IMR-90 (cell line): ENCODE measurements around the gene KLHL30. TPM values are rescaled to one million over a fixed set of nuclear protein-coding genes. Genes with fewer than 3 reads are reported as not detected.

Experiments
- ATAC-seq: fragments of 200-7000 bp; cut with Tn5 transposase; 2 replicates; pipeline ENCODE4 v1.9.1; 2020; ENCODE audit warnings: low read depth, mild to moderate bottlenecking, moderate library complexity
- BruUV-seq: library from RNA; stranded (reverse); fragments of 400-500 nt; replicated peaks from 2 replicates; lab custom pipeline; 2021; lab: Mats Ljungman, UMichigan
- CTCF ChIA-PET: fragments of 300-600 bp; formaldehyde crosslinking; extraction: SDS; loops from one replicate; lab custom pipeline; 2021; ENCODE audit warnings: antibody characterized with exemption; lab: Yijun Ruan, JAX
- POLR2A ChIA-PET: fragments of 300-600 bp; sonication (Branson Sonifier 250); formaldehyde crosslinking; loops from one replicate; lab custom pipeline; 2022; ENCODE audit warnings: antibody characterized with exemption; ENCODE audit not compliant: unreplicated experiment; lab: Charles Lee
- DNase-seq: peaks from one replicate; pipeline ENCODE4 v3.0.0; 2013
- H2AFZ ChIP-seq: replicated peaks from 2 replicates; pipeline ENCODE3; 2013; ENCODE audit warnings: low read length, mild to moderate bottlenecking; ENCODE audit not compliant: poor library complexity
- H2AK5ac ChIP-seq: 2 replicates; pipeline ENCODE4 v1.6.1; 2013; ENCODE audit warnings: low read depth, low read length, inconsistent platforms
- H2AK9ac ChIP-seq: replicated peaks from 2 replicates; pipeline ENCODE3; 2013; ENCODE audit warnings: mild to moderate bottlenecking, low read depth, low read length, moderate library complexity; ENCODE audit not compliant: poor library complexity
- H2BK120ac ChIP-seq: 2 replicates; pipeline ENCODE4 v1.6.1; 2013; ENCODE audit warnings: low read depth, low read length, inconsistent platforms
- H2BK15ac ChIP-seq: 3 replicates; pipeline ENCODE4 v1.6.1; 2013; ENCODE audit warnings: low read depth, low read length, inconsistent platforms
- H2BK20ac ChIP-seq: 2 replicates; pipeline ENCODE4 v1.6.1; 2013; ENCODE audit warnings: low read depth, mild to moderate bottlenecking, inconsistent platforms, low read length, moderate library complexity
- H2BK5ac ChIP-seq: 2 replicates; pipeline ENCODE4 v1.6.1; 2013; ENCODE audit warnings: mild to moderate bottlenecking, low read depth, low read length, inconsistent platforms; ENCODE audit not compliant: poor library complexity, severe bottlenecking
- H3K14ac ChIP-seq: replicated peaks from 2 replicates; pipeline ENCODE4 v1.6.1; 2013; ENCODE audit warnings: low read depth, low read length, inconsistent platforms
- H3K18ac ChIP-seq: 2 replicates; pipeline ENCODE4 v1.6.1; 2013; ENCODE audit warnings: low read depth, low read length, control low read depth
- H3K23ac ChIP-seq: 2 replicates; pipeline ENCODE4 v1.6.1; 2013; ENCODE audit warnings: low read depth, low read length, inconsistent platforms
- H3K27ac ChIP-seq: 2 replicates; pipeline ENCODE4 v1.5.1; 2013; ENCODE audit warnings: mild to moderate bottlenecking, control low read depth, low read length; ENCODE audit not compliant: insufficient read depth
- H3K27me3 ChIP-seq: 2 replicates; pipeline ENCODE4 v1.6.1; 2013; ENCODE audit warnings: low read length; ENCODE audit not compliant: control insufficient read depth, insufficient read depth
- H3K36me3 ChIP-seq: 2 replicates; pipeline ENCODE4 v1.6.1; 2013; ENCODE audit warnings: low read length, mixed read lengths; ENCODE audit not compliant: control insufficient read depth, insufficient read depth
- H3K4ac ChIP-seq: 2 replicates; pipeline ENCODE4 v1.6.1; 2013; ENCODE audit warnings: low read depth, low read length, inconsistent platforms
- H3K4me1 ChIP-seq: 2 replicates; pipeline ENCODE4 v1.6.1; 2013; ENCODE audit warnings: low read length, mixed read lengths; ENCODE audit not compliant: control insufficient read depth, insufficient read depth
- H3K4me2 ChIP-seq: 2 replicates; pipeline ENCODE4 v1.6.1; 2013; ENCODE audit warnings: low read depth, mild to moderate bottlenecking, control low read depth, low read length, moderate library complexity
- H3K4me3 ChIP-seq: 2 replicates; pipeline ENCODE4 v1.5.1; 2013; ENCODE audit warnings: low read depth, mild to moderate bottlenecking, control low read depth, low read length, moderate library complexity; ENCODE audit not compliant: insufficient read depth
- H3K56ac ChIP-seq: 2 replicates; pipeline ENCODE4 v1.6.1; 2013; ENCODE audit warnings: low read length, inconsistent platforms; ENCODE audit not compliant: insufficient read depth; ENCODE audit errors: extremely low read depth
- H3K79me1 ChIP-seq, 2 experiments: 2 replicates each; pipeline ENCODE4 v1.6.1; 2013; ENCODE audit warnings: low read length in 2 of 2, inconsistent platforms in 1 of 2, low read depth in 1 of 2
- H3K9ac ChIP-seq: 2 replicates; pipeline ENCODE4 v1.6.1; 2013; ENCODE audit warnings: low read depth, low read length, control low read depth
- H3K9me1 ChIP-seq: 2 replicates; pipeline ENCODE4 v1.6.1; 2013; ENCODE audit warnings: low read length, inconsistent platforms; ENCODE audit not compliant: insufficient read depth
- H3K9me3 ChIP-seq: 2 replicates; pipeline ENCODE4 v1.6.1; 2013; ENCODE audit warnings: low read length; ENCODE audit not compliant: control insufficient read depth, insufficient read depth
- H4K20me1 ChIP-seq: 2 replicates; pipeline ENCODE4 v1.6.1; 2013; ENCODE audit warnings: low read length, inconsistent platforms; ENCODE audit not compliant: insufficient read depth
- H4K5ac ChIP-seq: 2 replicates; pipeline ENCODE4 v1.6.1; 2013; ENCODE audit warnings: mild to moderate bottlenecking, low read depth, low read length, control low read depth
- H4K8ac ChIP-seq, 2 experiments: 2 replicates each; pipeline ENCODE4 v1.6.1; 2013; ENCODE audit warnings: low read depth in 2 of 2, low read length in 2 of 2, control low read depth in 1 of 2, inconsistent platforms in 1 of 2
- H4K91ac ChIP-seq: 2 replicates; pipeline ENCODE4 v1.6.1; 2013; ENCODE audit warnings: low read depth, low read length, inconsistent platforms; ENCODE audit not compliant: insufficient read depth
- BHLHE40 ChIP-seq: fragments of 150-350 bp; IDR thresholded peaks from 2 replicates; pipeline ENCODE4 v1.6.1; 2016; ENCODE audit warnings: mild to moderate bottlenecking, low read depth, low read length
- MAFK ChIP-seq: IDR thresholded peaks from 2 replicates; pipeline ENCODE4 v1.6.1; 2012; ENCODE audit warnings: low read depth, low read length, improper control_type of control experiment
- MAZ ChIP-seq: IDR thresholded peaks from 2 replicates; pipeline ENCODE4 v1.6.1; 2012; ENCODE audit warnings: low read depth, mild to moderate bottlenecking, low read length, improper control_type of control experiment, moderate library complexity, borderline replicate concordance
- MXI1 ChIP-seq: IDR thresholded peaks from 2 replicates; pipeline ENCODE4 v1.6.1; 2012; ENCODE audit warnings: low read depth, mild to moderate bottlenecking, low read length, moderate library complexity, borderline replicate concordance
- NFE2L2 ChIP-seq: fragments of 150-350 bp; IDR thresholded peaks from 2 replicates; pipeline ENCODE4 v1.6.1; 2016; ENCODE audit warnings: low read depth, mild to moderate bottlenecking, low read length
- RCOR1 ChIP-seq: IDR thresholded peaks from 2 replicates; pipeline ENCODE4 v1.6.1; 2012; ENCODE audit warnings: mild to moderate bottlenecking, low read length, improper control_type of control experiment; ENCODE audit not compliant: insufficient replicate concordance
- SMC3 ChIP-seq: fragments of 150-350 bp; IDR thresholded peaks from 2 replicates; pipeline ENCODE4 v1.6.1; 2016; ENCODE audit warnings: low read depth, mild to moderate bottlenecking, antibody characterized with exemption, low read length, moderate library complexity
- WGBS, 2 experiments: methylation state at CpG; one replicate each; pipeline versions ENCODE4 v1.1.5 to v1.1.7; 2013; ENCODE audit warnings: missing lambda C conversion rate in 2 of 2; ENCODE audit not compliant: insufficient read length in 1 of 2; ENCODE audit errors: extremely low coverage in 2 of 2; 5-methylcytosine and 5-hydroxymethylcytosine counted together
- dilution Hi-C: fragments of 300-500 bp; cut with HindIII; formaldehyde crosslinking; loops from one replicate; pipeline ENCODE4 v1.14.3; 2018; ENCODE audit warnings: low sequenced_read_pairs; ENCODE audit not compliant: unreplicated experiment
- in situ Hi-C: fragments of 300-500 bp; cut with MboI; formaldehyde crosslinking; loops from 3 replicates; pipeline ENCODE4 v1.14.3; 2019; ENCODE audit warnings: low sequenced_read_pairs, inconsistent platforms, mixed read lengths
- intact Hi-C: fragments of 100-400 bp; cut with micrococcal nuclease; formaldehyde crosslinking; loops from 2 replicates; pipeline ENCODE4 v1.10.0; 2022
- polyA plus RNA-seq, 3 experiments: library from polyadenylated mRNA; depleted of rRNA; stranded (reverse); fragments of >200 nt; gene quantifications; 2 replicates each; pipeline ENCODE4 v1.2.3, GENCODE V29; 2012; ENCODE audit warnings: low replicate concordance in 1 of 3
- total RNA-seq: library from RNA; depleted of rRNA; stranded (reverse); fragments of >200 nt; gene quantifications from 2 replicates; pipeline ENCODE4 v1.2.3, GENCODE V29; 2012
- TF ChIP-seq, protein P1 (sequence below): conservative IDR thresholded peaks from 2 replicates; pipeline ENCODE4 v1.5.1; 2012; ENCODE audit warnings: mild to moderate bottlenecking, low read depth, low read length, improper control_type of control experiment
- TF ChIP-seq, protein P2 (sequence below): fragments of 150-350 bp; IDR thresholded peaks from 2 replicates; pipeline ENCODE4 v1.6.1; 2017; ENCODE audit warnings: mild to moderate bottlenecking, antibody characterized with exemption, low read length, low read depth

Gene KLHL30
- total and polyA plus RNA-seq, 2 of the 4 experiments (the other 2 are of a cell fraction): under 0.01 to 0.03 TPM

DNA sequence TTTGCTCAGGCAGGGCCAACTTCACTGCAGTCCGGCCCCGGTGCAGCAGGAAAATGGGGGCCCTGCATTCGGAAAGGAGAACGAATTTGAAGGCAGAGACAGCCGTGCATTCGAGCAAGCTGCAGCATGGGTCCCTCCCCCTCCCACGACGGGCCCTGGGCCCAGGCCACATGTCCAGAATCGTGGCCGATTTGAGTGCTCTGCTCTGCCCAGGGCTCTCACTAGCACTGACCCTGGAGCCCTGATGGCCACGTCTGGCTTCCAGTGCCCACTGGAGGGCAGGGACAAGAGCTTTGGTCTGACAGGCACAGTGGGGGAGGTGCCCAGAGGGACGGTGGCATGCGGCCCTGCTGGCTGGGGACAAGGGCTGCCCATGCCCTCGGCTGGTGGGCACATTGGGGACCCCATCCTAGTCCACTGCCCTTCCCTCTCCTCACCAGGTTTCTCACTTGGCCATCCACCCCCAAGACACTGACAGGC lies 14.4 kb upstream of the KLHL30 start:
- H3K27me3 ChIP-seq: peaks cover 27% of the 10 kb centered on the region
- no peak overlapping the region for H2AK5ac ChIP-seq
- no peaks in the 10 kb centered on the region for H3K9me3 ChIP-seq
- no peak overlapping the region for H2BK120ac ChIP-seq
- peaks cover 5% of the 10 kb centered on the region; the same call in 1 of the 2 replicates for H3K9me1 ChIP-seq
- BruUV-seq: no TSS peak
- no peak overlapping the region for H4K8ac ChIP-seq
- H2BK20ac ChIP-seq: no peak overlapping the region
- intact Hi-C loops (loop anchor here (5.0 kb wide), 1 partner anchor 267 kb away; the partner anchor contains the start of gene RAMP1), in situ Hi-C loops (no loop called here), dilution Hi-C loops (no loop called here)
- H2BK15ac ChIP-seq: no peak overlapping the region
- DNase-seq: no peak
- no peak overlapping the region for H3K4me2 ChIP-seq
- ATAC-seq: no peak
- H3K4me1 ChIP-seq: peaks cover 10% of the 10 kb centered on the region
- H3K23ac ChIP-seq: no peak overlapping the region
- H3K36me3 ChIP-seq: no peaks in the 10 kb centered on the region
- H3K9ac ChIP-seq: no peak overlapping the region
- H3K56ac ChIP-seq: no peak overlapping the region
- H3K4me3 ChIP-seq: no peak overlapping the region
- no peak overlapping the region for H3K4ac ChIP-seq
- H2BK5ac ChIP-seq: no peak overlapping the region
- POLR2A ChIA-PET: no interaction called here
- no peak overlapping the region for H4K5ac ChIP-seq
- TF ChIP-seq MAZ (no peak), MXI1 (no peak), RCOR1 (no peak), MAFK (no peak), SMC3 (no peak), NFE2L2 (no peak), BHLHE40 (no peak)
- TF ChIP-seq, protein P1, sequence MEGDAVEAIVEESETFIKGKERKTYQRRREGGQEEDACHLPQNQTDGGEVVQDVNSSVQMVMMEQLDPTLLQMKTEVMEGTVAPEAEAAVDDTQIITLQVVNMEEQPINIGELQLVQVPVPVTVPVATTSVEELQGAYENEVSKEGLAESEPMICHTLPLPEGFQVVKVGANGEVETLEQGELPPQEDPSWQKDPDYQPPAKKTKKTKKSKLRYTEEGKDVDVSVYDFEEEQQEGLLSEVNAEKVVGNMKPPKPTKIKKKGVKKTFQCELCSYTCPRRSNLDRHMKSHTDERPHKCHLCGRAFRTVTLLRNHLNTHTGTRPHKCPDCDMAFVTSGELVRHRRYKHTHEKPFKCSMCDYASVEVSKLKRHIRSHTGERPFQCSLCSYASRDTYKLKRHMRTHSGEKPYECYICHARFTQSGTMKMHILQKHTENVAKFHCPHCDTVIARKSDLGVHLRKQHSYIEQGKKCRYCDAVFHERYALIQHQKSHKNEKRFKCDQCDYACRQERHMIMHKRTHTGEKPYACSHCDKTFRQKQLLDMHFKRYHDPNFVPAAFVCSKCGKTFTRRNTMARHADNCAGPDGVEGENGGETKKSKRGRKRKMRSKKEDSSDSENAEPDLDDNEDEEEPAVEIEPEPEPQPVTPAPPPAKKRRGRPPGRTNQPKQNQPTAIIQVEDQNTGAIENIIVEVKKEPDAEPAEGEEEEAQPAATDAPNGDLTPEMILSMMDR: no peak
- TF ChIP-seq, protein P2, sequence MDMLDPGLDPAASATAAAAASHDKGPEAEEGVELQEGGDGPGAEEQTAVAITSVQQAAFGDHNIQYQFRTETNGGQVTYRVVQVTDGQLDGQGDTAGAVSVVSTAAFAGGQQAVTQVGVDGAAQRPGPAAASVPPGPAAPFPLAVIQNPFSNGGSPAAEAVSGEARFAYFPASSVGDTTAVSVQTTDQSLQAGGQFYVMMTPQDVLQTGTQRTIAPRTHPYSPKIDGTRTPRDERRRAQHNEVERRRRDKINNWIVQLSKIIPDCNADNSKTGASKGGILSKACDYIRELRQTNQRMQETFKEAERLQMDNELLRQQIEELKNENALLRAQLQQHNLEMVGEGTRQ: no peak
- 65% methylated on average over 7 of the region's 14 CpGs; no CpG with 5 or more reads in 1 of the 2 experiments for WGBS, 2 experiments
- H4K91ac ChIP-seq: no peak overlapping the region
- CTCF ChIA-PET: no interaction called here
- H3K79me1 ChIP-seq: no peaks in the 10 kb centered on the region
- H2AFZ ChIP-seq: no peak overlapping the region
- no peak overlapping the region for H3K27ac ChIP-seq
- no peak overlapping the region for H3K18ac ChIP-seq
- H2AK9ac ChIP-seq: no peak overlapping the region
- no peak overlapping the region for H3K14ac ChIP-seq
- no peaks in the 10 kb centered on the region for H4K20me1 ChIP-seq
